Calu3 (cell line): ENCODE data around the gene MMP8. TPM values are rescaled to one million over a fixed set of nuclear protein-coding genes. Genes with fewer than 3 reads are reported as not detected.

Source experiments
- BruUV-seq: library from RNA; stranded (reverse); fragments of 400-500 nt; replicated peaks from 2 replicates; lab custom pipeline; 2021; lab: Mats Ljungman, UMichigan
- CTCF ChIA-PET: fragments of 300-600 bp; sonication (Branson Sonifier 250); formaldehyde crosslinking; loops from one replicate; lab custom pipeline; 2022; ENCODE audit warnings: antibody characterized with exemption; lab: Charles Lee
- DNase-seq: peaks from one replicate; pipeline ENCODE4 v3.0.0; 2022
- H3K27ac Mint-ChIP-seq: one replicate; pipeline ENCODE4 v1.8.0; 2022; ENCODE audit warnings: mixed read lengths; ENCODE audit not compliant: unreplicated experiment
- H3K27me3 Mint-ChIP-seq: one replicate; pipeline ENCODE4 v1.8.0; 2022; ENCODE audit warnings: mixed read lengths; ENCODE audit not compliant: unreplicated experiment
- H3K36me3 Mint-ChIP-seq: one replicate; pipeline ENCODE4 v1.8.0; 2022; ENCODE audit warnings: mild to moderate bottlenecking, moderate library complexity, mixed read lengths; ENCODE audit not compliant: insufficient read depth, unreplicated experiment
- H3K4me1 Mint-ChIP-seq: one replicate; pipeline ENCODE4 v1.8.0; 2022; ENCODE audit warnings: mild to moderate bottlenecking, low read depth, mixed read lengths; ENCODE audit not compliant: unreplicated experiment
- H3K4me3 Mint-ChIP-seq: one replicate; pipeline ENCODE4 v1.8.0; 2022; ENCODE audit warnings: mild to moderate bottlenecking, low read depth, moderate library complexity, mixed read lengths; ENCODE audit not compliant: unreplicated experiment
- H3K9me3 Mint-ChIP-seq: one replicate; pipeline ENCODE4 v1.8.0; 2022; ENCODE audit warnings: low read depth, mixed read lengths; ENCODE audit not compliant: unreplicated experiment
- CTCF ChIP-seq: fragments of 200-600 bp; IDR thresholded peaks from one replicate; pipeline ENCODE4 v1.8.0; 2022; ENCODE audit warnings: antibody characterized with exemption; ENCODE audit not compliant: unreplicated experiment
- intact Hi-C: fragments of 100-400 bp; cut with micrococcal nuclease; formaldehyde crosslinking; loops from one replicate; pipeline ENCODE4 v1.10.0; 2022; ENCODE audit not compliant: unreplicated experiment
- total RNA-seq: library from RNA; stranded (reverse); gene quantifications from 2 replicates; pipeline ENCODE4 v1.2.3, GENCODE V29; 2022

Gene MMP8
- total RNA-seq, 1 experiment from 2014 or later, result not detected

- no peaks in the 10 kb centered on the region for H3K9me3 Mint-ChIP-seq
- CTCF ChIA-PET, result no interaction called here
- H3K4me3 Mint-ChIP-seq, result no peak overlapping the region
- no peak for DNase-seq
- no peak for TF ChIP-seq CTCF
- H3K27me3 Mint-ChIP-seq, result peaks cover 17% of the 10 kb centered on the region
- H3K4me1 Mint-ChIP-seq, result no peaks in the 10 kb centered on the region
- no TSS peak for BruUV-seq
- no peaks in the 10 kb centered on the region for H3K36me3 Mint-ChIP-seq
- intact Hi-C loops, result no loop called here
- H3K27ac Mint-ChIP-seq, result no peak overlapping the region
These were observed 43.0 kb upstream of the MMP8 start for GRCh38 chr11:102767800-102768199.

GRCh38 chr11:102763440-102763839, 38.7 kb upstream of the MMP8 start:
- H3K4me1 Mint-ChIP-seq, result peaks cover 3% of the 10 kb centered on the region
- H3K27me3 Mint-ChIP-seq, result peaks cover 17% of the 10 kb centered on the region
- no peaks in the 10 kb centered on the region for H3K9me3 Mint-ChIP-seq
- TF ChIP-seq CTCF, result no peak
- no peaks in the 10 kb centered on the region for H3K36me3 Mint-ChIP-seq
- DNase-seq, result no peak
- intact Hi-C loops, result no loop called here
- no peak overlapping the region for H3K27ac Mint-ChIP-seq
- CTCF ChIA-PET, result no interaction called here
- H3K4me3 Mint-ChIP-seq, result no peak overlapping the region
- no TSS peak for BruUV-seq

GRCh38 chr11:102762361-102762767, 37.6 kb upstream of the MMP8 start:
- CTCF ChIA-PET, result no interaction called here
- no peak for DNase-seq

GRCh38 chr11:102761646-102762238, 37.0 kb upstream of the MMP8 start:
- intact Hi-C loops, result no loop called here
- Mint-ChIP-seq H3K4me1 (peaks cover 9% of the 10 kb centered on the region), H3K4me3 (no peak overlapping the region), H3K27ac (no peak overlapping the region), H3K27me3 (peaks cover 17% of the 10 kb centered on the region), H3K36me3 (no peaks in the 10 kb centered on the region), H3K9me3 (no peaks in the 10 kb centered on the region)
- TF ChIP-seq CTCF, result no peak
- CTCF ChIA-PET, result interaction anchor here (0.7 kb wide), 1 partner anchor 25 kb away, joined by 3 read pairs; no protein-coding TSS in a partner anchor
- no TSS peak for BruUV-seq
- DNase-seq, result no peak

More at GRCh38 chr11:102762361-102762767, 37.6 kb upstream of the MMP8 start:
- no peak for TF ChIP-seq CTCF
- H3K27me3 Mint-ChIP-seq, result peaks cover 17% of the 10 kb centered on the region
- H3K4me1 Mint-ChIP-seq, result peaks cover 9% of the 10 kb centered on the region
- no peaks in the 10 kb centered on the region for H3K9me3 Mint-ChIP-seq
- no peak overlapping the region for H3K27ac Mint-ChIP-seq
- intact Hi-C loops, result no loop called here
- no TSS peak for BruUV-seq
- no peaks in the 10 kb centered on the region for H3K36me3 Mint-ChIP-seq
- no peak overlapping the region for H3K4me3 Mint-ChIP-seq
